Neural progenitor cell (in vitro differentiated cells): ENCODE data around the gene SLC2A4. TPM values are rescaled to one million over a fixed set of nuclear protein-coding genes. Genes with fewer than 3 reads are reported as not detected.

Experiments used
- DNase-seq: peaks from one replicate; pipeline ENCODE4 v3.0.0-alpha.2; 2016; ENCODE audit warnings: low spot score
- H2AFZ ChIP-seq: fragments of 200-600 bp; sonication (generic); replicated peaks from 2 replicates; pipeline ENCODE4 v1.6.1; 2016; ENCODE audit warnings: antibody characterized with exemption
- H3F3A ChIP-seq: fragments of 200-600 bp; sonication (generic); 2 replicates; pipeline ENCODE4 v1.6.1; 2016; ENCODE audit warnings: antibody characterized with exemption, low read depth
- H3K27ac ChIP-seq: fragments of 200-600 bp; sonication (generic); 2 replicates; pipeline ENCODE4 v1.5.1; 2016; ENCODE audit warnings: mild to moderate bottlenecking
- H3K27me3 ChIP-seq: fragments of 200-600 bp; sonication (generic); 2 replicates; pipeline ENCODE4 v1.6.1; 2016; ENCODE audit warnings: mild to moderate bottlenecking, moderate library complexity
- H3K36me3 ChIP-seq: fragments of 200-600 bp; sonication (generic); 2 replicates; pipeline ENCODE4 v1.5.1; 2016
- H3K4me1 ChIP-seq: fragments of 200-600 bp; sonication (generic); 2 replicates; pipeline ENCODE4 v1.6.1; 2016; ENCODE audit warnings: mixed run types
- H3K4me2 ChIP-seq: fragments of 200-600 bp; sonication (generic); 2 replicates; pipeline ENCODE4 v1.6.1; 2016
- H3K4me3 ChIP-seq: fragments of 200-600 bp; sonication (generic); 2 replicates; pipeline ENCODE4 v1.5.1; 2016
- H3K79me2 ChIP-seq: fragments of 200-600 bp; sonication (generic); 2 replicates; pipeline ENCODE4 v1.6.1; 2016; ENCODE audit warnings: low read depth
- H3K9ac ChIP-seq: fragments of 200-600 bp; sonication (generic); 2 replicates; pipeline ENCODE4 v1.6.1; 2016
- H3K9me3 ChIP-seq: fragments of 200-600 bp; sonication (generic); 2 replicates; pipeline ENCODE4 v1.5.1; 2016; ENCODE audit warnings: low read depth
- H4K20me1 ChIP-seq: fragments of 200-600 bp; sonication (generic); 2 replicates; pipeline ENCODE4 v1.6.1; 2016; ENCODE audit warnings: low read depth
- H3K27ac Mint-ChIP-seq: 3 replicates; pipeline ENCODE4 v1.8.0; 2021; ENCODE audit warnings: mixed read lengths
- H3K27me3 Mint-ChIP-seq: 2 replicates; pipeline ENCODE4 v1.8.0; 2022; ENCODE audit warnings: low read depth, mild to moderate bottlenecking, inconsistent platforms, moderate library complexity, mixed read lengths; ENCODE audit not compliant: insufficient read depth
- H3K36me3 Mint-ChIP-seq: 3 replicates; pipeline ENCODE4 v1.8.0; 2021; ENCODE audit warnings: mixed read lengths
- H3K4me1 Mint-ChIP-seq: 3 replicates; pipeline ENCODE4 v1.8.0; 2021; ENCODE audit warnings: mixed read lengths
- H3K4me3 Mint-ChIP-seq: 3 replicates; pipeline ENCODE4 v1.8.0; 2021; ENCODE audit warnings: mild to moderate bottlenecking, moderate library complexity, mixed read lengths
- H3K9me3 Mint-ChIP-seq: 3 replicates; pipeline ENCODE4 v1.8.0; 2020; ENCODE audit warnings: mixed read lengths
- EZH2 ChIP-seq: fragments of 200-600 bp; sonication (generic); IDR thresholded peaks from 2 replicates; pipeline ENCODE4 v1.6.1; 2017; ENCODE audit warnings: antibody characterized with exemption, mild to moderate bottlenecking, moderate library complexity
- EZH2phosphoT487 ChIP-seq: fragments of 200-600 bp; sonication (generic); IDR thresholded peaks from 2 replicates; pipeline ENCODE4 v1.6.1; 2017; ENCODE audit warnings: antibody characterized with exemption
- total RNA-seq: library from RNA; depleted of rRNA; stranded (reverse); fragments of >200 nt; gene quantifications from 2 replicates; pipeline ENCODE4 v1.2.3, GENCODE V29; 2015; ENCODE audit warnings: low replicate concordance
- TF ChIP-seq, protein P1 (sequence below): fragments of 200-600 bp; sonication (generic); IDR thresholded peaks from 2 replicates; pipeline ENCODE4 v1.5.1; 2017; ENCODE audit warnings: antibody characterized with exemption, mild to moderate bottlenecking

Gene SLC2A4
- total RNA-seq, 1 donor from 2014 or later = 1.7 TPM

DNA sequence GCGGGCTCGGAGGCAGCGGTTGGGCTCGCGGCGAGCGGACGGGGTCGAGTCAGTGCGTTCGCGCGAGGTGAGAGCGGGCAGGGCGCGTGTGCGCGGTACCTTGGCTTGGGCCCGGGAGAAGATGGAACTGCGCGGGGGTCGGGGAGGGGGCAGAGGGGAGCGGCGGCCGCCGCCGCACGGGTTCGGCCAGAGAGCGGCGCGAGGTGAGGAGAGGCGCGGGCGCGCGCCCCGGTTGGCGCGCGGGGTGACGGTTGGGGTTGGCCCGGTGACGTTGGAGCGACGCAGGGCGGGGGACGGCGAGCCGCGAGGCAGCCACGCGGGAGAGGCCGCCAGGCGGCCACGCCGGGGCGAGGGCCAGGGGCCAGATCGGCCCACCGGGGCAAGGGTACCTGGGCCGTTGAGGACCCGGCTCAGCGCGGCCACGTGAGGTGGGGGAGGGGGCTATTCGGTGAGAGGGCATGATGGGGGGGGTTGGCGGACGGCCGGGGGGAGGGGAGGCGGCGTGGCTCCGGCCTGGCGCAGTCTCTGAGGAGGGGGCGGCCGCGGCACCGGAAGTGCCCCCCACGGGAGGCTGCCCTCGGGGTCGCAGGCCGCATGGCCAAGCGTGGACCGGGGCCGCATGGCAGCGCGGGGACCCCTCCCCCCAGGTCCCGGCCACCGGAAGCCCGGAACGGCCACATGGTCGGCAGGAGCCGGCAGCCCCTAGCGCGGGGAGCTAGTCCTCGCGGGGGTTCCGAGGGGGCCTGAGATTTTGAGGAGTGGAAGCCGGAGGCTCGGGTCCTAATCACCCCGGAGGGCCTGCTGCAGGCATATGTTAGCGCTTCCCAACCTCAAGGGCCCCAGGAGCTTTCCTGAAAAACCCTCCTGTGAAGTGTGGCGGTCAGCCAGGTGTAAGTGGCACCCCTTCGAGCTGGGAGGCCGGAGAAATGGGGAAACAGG is 26.4 kb downstream of the SLC2A4 start:
- Histone ChIP-seq H3K4me1 (peaks cover 6% of the 10 kb centered on the region), H3K9ac (peak overlapping the region; percentile 64), H4K20me1 (peaks cover 48% of the 10 kb centered on the region), H3K79me2 (peaks cover 45% of the 10 kb centered on the region), H2AFZ (no peak overlapping the region), H3K9me3 (no peaks in the 10 kb centered on the region), H3K27ac (peak overlapping the region; percentile 66), H3F3A (peaks cover 63% of the 10 kb centered on the region), H3K27me3 (no peaks in the 10 kb centered on the region), H3K4me3 (peak overlapping the region; percentile 83), H3K36me3 (peaks cover 4% of the 10 kb centered on the region), H3K4me2 (peak overlapping the region; percentile 93)
- H3K4me3 Mint-ChIP-seq = peak overlapping the region; percentile 93
- H3K4me1 Mint-ChIP-seq = peaks cover 34% of the 10 kb centered on the region
- TF ChIP-seq EZH2 = no peak
- no peak for TF ChIP-seq EZH2phosphoT487
- TF ChIP-seq, protein P1, sequence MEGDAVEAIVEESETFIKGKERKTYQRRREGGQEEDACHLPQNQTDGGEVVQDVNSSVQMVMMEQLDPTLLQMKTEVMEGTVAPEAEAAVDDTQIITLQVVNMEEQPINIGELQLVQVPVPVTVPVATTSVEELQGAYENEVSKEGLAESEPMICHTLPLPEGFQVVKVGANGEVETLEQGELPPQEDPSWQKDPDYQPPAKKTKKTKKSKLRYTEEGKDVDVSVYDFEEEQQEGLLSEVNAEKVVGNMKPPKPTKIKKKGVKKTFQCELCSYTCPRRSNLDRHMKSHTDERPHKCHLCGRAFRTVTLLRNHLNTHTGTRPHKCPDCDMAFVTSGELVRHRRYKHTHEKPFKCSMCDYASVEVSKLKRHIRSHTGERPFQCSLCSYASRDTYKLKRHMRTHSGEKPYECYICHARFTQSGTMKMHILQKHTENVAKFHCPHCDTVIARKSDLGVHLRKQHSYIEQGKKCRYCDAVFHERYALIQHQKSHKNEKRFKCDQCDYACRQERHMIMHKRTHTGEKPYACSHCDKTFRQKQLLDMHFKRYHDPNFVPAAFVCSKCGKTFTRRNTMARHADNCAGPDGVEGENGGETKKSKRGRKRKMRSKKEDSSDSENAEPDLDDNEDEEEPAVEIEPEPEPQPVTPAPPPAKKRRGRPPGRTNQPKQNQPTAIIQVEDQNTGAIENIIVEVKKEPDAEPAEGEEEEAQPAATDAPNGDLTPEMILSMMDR = peak; percentile 3
- peaks cover 25% of the 10 kb centered on the region for H3K36me3 Mint-ChIP-seq
- H3K27ac Mint-ChIP-seq = peak overlapping the region; percentile 43
- peaks cover 11% of the 10 kb centered on the region for H3K27me3 Mint-ChIP-seq
- peak; percentile 55 for DNase-seq
- peaks cover 2% of the 10 kb centered on the region for H3K9me3 Mint-ChIP-seq

DNA sequence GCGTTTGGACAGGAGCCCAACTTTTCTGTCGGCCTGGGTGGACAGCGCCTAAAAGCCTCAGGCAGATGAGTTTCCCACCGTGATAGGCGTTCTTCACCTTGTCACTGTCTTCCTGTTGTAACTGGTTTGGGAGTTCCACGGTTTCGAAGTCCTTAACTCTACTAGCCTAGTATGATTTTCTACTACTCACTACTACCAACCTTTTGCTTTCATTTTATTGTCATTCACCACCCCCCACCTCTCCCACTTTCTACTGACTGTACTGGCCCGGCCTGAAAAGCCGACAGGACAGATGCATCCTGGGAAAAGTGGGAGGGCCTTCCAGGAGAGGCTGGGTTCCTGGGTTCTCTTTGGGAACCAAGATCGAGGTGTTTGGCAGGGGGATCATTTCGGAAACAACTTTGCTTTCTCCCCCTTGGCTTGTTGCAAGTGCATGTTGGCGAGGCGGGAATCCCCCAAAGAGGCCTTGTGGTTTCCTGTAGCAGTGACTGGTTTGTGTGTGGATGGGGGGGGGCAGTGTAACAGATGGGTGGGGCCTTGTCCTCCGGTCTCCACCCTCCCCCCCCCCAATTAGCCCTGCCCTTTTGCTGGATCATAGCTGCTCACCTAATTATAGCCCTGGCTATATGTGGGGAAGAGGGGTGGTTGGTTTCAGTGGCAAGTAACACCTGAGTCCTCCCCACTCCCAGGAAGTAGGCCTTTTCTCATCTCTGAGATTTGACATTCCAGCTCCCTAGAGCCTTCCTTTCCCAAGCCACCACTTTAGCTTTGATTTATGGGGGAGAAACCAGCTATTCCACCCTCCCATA is 27.3 kb downstream of the SLC2A4 start:
- peak; percentile 77 for DNase-seq
- no peak for TF ChIP-seq EZH2
- TF ChIP-seq, protein P1 = no peak
- TF ChIP-seq EZH2phosphoT487 = no peak
- peaks cover 39% of the 10 kb centered on the region for H3K4me1 Mint-ChIP-seq
- H4K20me1 ChIP-seq = peaks cover 54% of the 10 kb centered on the region
- peak overlapping the region; percentile 43 for H3K27ac Mint-ChIP-seq
- peak overlapping the region; percentile 93 for H3K4me2 ChIP-seq
- peak overlapping the region; percentile 7 for H3K27ac ChIP-seq
- peaks cover 4% of the 10 kb centered on the region for H3K36me3 ChIP-seq
- no peaks in the 10 kb centered on the region for H3K27me3 ChIP-seq
- peak overlapping the region; percentile 93 for H3K4me3 Mint-ChIP-seq
- peaks cover 72% of the 10 kb centered on the region for H3F3A ChIP-seq
- no peak overlapping the region for H2AFZ ChIP-seq
- peaks cover 2% of the 10 kb centered on the region for H3K9me3 Mint-ChIP-seq
- peaks cover 28% of the 10 kb centered on the region for H3K36me3 Mint-ChIP-seq
- peak overlapping the region; percentile 83 for H3K4me3 ChIP-seq
- peaks cover 11% of the 10 kb centered on the region for H3K27me3 Mint-ChIP-seq
- peaks cover 52% of the 10 kb centered on the region for H3K79me2 ChIP-seq
- H3K9me3 ChIP-seq = no peaks in the 10 kb centered on the region
- H3K4me1 ChIP-seq = peaks cover 6% of the 10 kb centered on the region
- peak overlapping the region; percentile 64 for H3K9ac ChIP-seq

DNA sequence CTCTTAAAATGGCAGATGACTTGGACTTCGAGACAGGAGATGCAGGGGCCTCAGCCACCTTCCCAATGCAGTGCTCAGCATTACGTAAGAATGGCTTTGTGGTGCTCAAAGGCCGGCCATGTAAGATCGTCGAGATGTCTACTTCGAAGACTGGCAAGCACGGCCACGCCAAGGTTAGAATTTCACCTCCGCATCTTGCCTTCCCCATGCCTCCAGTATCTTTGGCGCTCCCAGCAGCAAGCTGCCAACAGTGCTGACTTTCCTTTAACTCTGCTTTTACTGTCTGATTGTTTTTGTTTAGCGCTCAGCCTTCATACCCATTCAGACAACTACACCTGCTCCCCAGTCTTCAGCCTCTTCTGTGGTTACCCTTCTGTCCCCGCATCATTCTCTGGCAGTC is 28.1 kb downstream of the SLC2A4 start:
- H2AFZ ChIP-seq = no peak overlapping the region
- no peaks in the 10 kb centered on the region for H3K9me3 Mint-ChIP-seq
- no peaks in the 10 kb centered on the region for H3K9me3 ChIP-seq
- peaks cover 12% of the 10 kb centered on the region for H3K4me1 ChIP-seq
- H4K20me1 ChIP-seq = peaks cover 62% of the 10 kb centered on the region
- peaks cover 4% of the 10 kb centered on the region for H3K36me3 ChIP-seq
- peaks cover 13% of the 10 kb centered on the region for H3K27me3 Mint-ChIP-seq
- no peak overlapping the region for H3K27ac ChIP-seq
- no peak for TF ChIP-seq EZH2phosphoT487
- TF ChIP-seq, protein P1 = no peak
- TF ChIP-seq EZH2 = no peak
- peak overlapping the region; percentile 93 for H3K4me2 ChIP-seq
- no peaks in the 10 kb centered on the region for H3K27me3 ChIP-seq
- H3K9ac ChIP-seq = no peak overlapping the region
- no peak for DNase-seq
- peak overlapping the region; percentile 83 for H3K4me3 ChIP-seq
- H3K4me3 Mint-ChIP-seq = peak overlapping the region; percentile 93
- H3K27ac Mint-ChIP-seq = no peak overlapping the region
- peaks cover 30% of the 10 kb centered on the region for H3K36me3 Mint-ChIP-seq
- peaks cover 47% of the 10 kb centered on the region for H3K4me1 Mint-ChIP-seq
- peaks cover 80% of the 10 kb centered on the region for H3F3A ChIP-seq
- peaks cover 60% of the 10 kb centered on the region for H3K79me2 ChIP-seq
